ENCODE data around the gene PPP6R3.

DNA sequence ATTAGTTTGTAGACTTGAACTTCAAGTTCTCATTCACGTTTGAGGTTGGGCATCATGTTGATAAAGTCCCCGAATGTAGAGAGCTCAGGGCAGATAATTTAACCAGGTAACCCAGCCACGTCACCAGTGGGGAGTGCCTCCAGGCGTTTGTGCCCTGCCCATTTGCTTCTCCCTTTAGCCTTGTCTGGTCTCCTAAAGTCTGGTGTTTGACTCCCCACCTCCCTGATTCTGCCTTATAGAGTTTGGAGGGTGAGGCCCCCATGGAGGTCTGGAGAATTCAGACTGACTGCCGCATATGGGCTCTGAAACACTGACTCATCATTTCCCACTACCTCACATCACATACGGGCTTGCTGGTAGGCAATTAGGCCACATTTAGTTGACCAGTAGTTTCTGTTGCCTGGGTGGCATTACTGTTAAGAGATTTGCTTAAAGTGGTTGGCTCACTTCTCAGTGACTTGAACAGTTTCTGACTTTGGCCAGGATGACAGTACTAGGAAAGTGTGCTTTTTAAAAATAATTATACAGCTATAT lies 124.5 kb downstream of the PPP6R3 start:
- TF ChIP-seq POLR2A (IDR thresholded peaks at IDR 0.05): no peak
- TF ChIP-seq, protein P1, sequence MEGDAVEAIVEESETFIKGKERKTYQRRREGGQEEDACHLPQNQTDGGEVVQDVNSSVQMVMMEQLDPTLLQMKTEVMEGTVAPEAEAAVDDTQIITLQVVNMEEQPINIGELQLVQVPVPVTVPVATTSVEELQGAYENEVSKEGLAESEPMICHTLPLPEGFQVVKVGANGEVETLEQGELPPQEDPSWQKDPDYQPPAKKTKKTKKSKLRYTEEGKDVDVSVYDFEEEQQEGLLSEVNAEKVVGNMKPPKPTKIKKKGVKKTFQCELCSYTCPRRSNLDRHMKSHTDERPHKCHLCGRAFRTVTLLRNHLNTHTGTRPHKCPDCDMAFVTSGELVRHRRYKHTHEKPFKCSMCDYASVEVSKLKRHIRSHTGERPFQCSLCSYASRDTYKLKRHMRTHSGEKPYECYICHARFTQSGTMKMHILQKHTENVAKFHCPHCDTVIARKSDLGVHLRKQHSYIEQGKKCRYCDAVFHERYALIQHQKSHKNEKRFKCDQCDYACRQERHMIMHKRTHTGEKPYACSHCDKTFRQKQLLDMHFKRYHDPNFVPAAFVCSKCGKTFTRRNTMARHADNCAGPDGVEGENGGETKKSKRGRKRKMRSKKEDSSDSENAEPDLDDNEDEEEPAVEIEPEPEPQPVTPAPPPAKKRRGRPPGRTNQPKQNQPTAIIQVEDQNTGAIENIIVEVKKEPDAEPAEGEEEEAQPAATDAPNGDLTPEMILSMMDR (IDR thresholded peaks at IDR 0.05): no peak

Measured in thyroid gland (tissue), 4 donors.